Erythroblast (primary cell): Measurements from ENCODE around the gene RRAGC.

Experiments
- GATA1 ChIP-seq: IDR thresholded peaks from 2 replicates; pipeline ENCODE4 v1.6.1; 2011; ENCODE audit warnings: low read depth, mild to moderate bottlenecking, control low read depth, low read length, moderate library complexity
- POLR2A ChIP-seq: IDR thresholded peaks from 2 replicates; pipeline ENCODE4 v1.6.1; 2011; ENCODE audit warnings: mild to moderate bottlenecking, low read length

GRCh38 chr1:38881487-38881886 lies 21.9 kb upstream of the RRAGC start, which contains the start of gene GJA9:
- TF ChIP-seq POLR2A, result no peak
- no peak for TF ChIP-seq GATA1
